PC-3 (cell line): Measurements from ENCODE around the gene IKZF5.

Source experiments
- CTCF ChIP-seq: fragments of 300-600 bp; sonication (generic); conservative IDR thresholded peaks from 2 replicates; pipeline ENCODE4 v1.5.1; 2017; ENCODE audit warnings: antibody characterized with exemption, low read depth, mild to moderate bottlenecking, low read length
- EZH2phosphoT487 ChIP-seq: fragments of 300-600 bp; sonication (generic); IDR thresholded peaks from 2 replicates; pipeline ENCODE4 v1.6.1; 2018; ENCODE audit warnings: mild to moderate bottlenecking, antibody characterized with exemption, low read length, borderline replicate concordance

GRCh38 chr10:123009105-123009820 lies 668 bp upstream of the IKZF5 start:
- no peak for TF ChIP-seq CTCF
- no peak for TF ChIP-seq EZH2phosphoT487
